Naive thymus-derived CD4-positive, alpha-beta T cell (primary cell): ENCODE results near the gene ARFGAP2. TPM values are rescaled to one million over a fixed set of nuclear protein-coding genes. Genes with fewer than 3 reads are reported as not detected.
A peak's percentile ranks its signal among the peaks of the same experiment; 100 is the strongest.

Source experiments
- ATAC-seq: fragments of 150-1000 bp; cut with Tn5 transposase; 2 replicates; pipeline ENCODE4 v1.10.0; 2021; ENCODE audit warnings: mild to moderate bottlenecking, moderate library complexity
- CTCF ChIA-PET: fragments of 350-600 bp; sonication (Branson Sonifier 250); formaldehyde crosslinking; loops from one replicate; lab custom pipeline; 2021; ENCODE audit warnings: antibody characterized with exemption; lab: Charles Lee
- POLR2A ChIA-PET: fragments of 350-600 bp; sonication (Branson Sonifier 250); formaldehyde crosslinking; loops from one replicate; lab custom pipeline; 2021; ENCODE audit warnings: antibody characterized with exemption, inconsistent platforms; lab: Charles Lee
- DNase-seq, 9 donors: peaks; one replicate each; pipeline versions ENCODE4 v3.0.0 to v3.0.0-alpha.2; 2020 to 2022; ENCODE audit warnings: mixed read lengths in 1 of 9
- H3K27ac ChIP-seq: one replicate; pipeline ENCODE4 v1.7.0; 2013; ENCODE audit warnings: mild to moderate bottlenecking, low read depth, low read length, moderate library complexity
- H3K27me3 ChIP-seq, 2 donors: one replicate each; pipeline ENCODE4 v1.7.0; 2013; ENCODE audit warnings: low read length in 2 of 2, mild to moderate bottlenecking in 2 of 2, moderate library complexity in 2 of 2; ENCODE audit not compliant: control insufficient read depth in 2 of 2, insufficient read depth in 2 of 2
- H3K36me3 ChIP-seq, 3 experiments: 1 replicate in 2 of 3; 2 replicates in 1 of 3; pipeline ENCODE4 v1.7.0; 2013; ENCODE audit warnings: low read length in 3 of 3, mild to moderate bottlenecking in 3 of 3, moderate library complexity in 1 of 3; ENCODE audit not compliant: insufficient read depth in 3 of 3, control insufficient read depth in 2 of 3
- H3K4me1 ChIP-seq, 2 donors: one replicate each; pipeline ENCODE4 v1.7.0; 2013; ENCODE audit warnings: low read length in 2 of 2, mild to moderate bottlenecking in 2 of 2, moderate library complexity in 1 of 2; ENCODE audit not compliant: control insufficient read depth in 2 of 2, insufficient read depth in 2 of 2
- H3K4me3 ChIP-seq: 2 replicates; pipeline ENCODE4 v1.7.0; 2013; ENCODE audit warnings: mild to moderate bottlenecking, low read length
- H3K9me3 ChIP-seq, 3 experiments: 1 replicate in 2 of 3; 2 replicates in 1 of 3; pipeline ENCODE4 v1.7.0; 2013; ENCODE audit warnings: low read length in 3 of 3; ENCODE audit not compliant: control insufficient read depth in 2 of 3
- H3K27ac Mint-ChIP-seq, 9 donors: one replicate each; pipeline ENCODE4 v1.8.0; 2020 to 2022; ENCODE audit warnings: mixed read lengths in 9 of 9, mild to moderate bottlenecking in 8 of 9, moderate library complexity in 5 of 9, inconsistent platforms in 2 of 9
- H3K27me3 Mint-ChIP-seq, 5 donors: one replicate each; pipeline ENCODE4 v1.8.0; 2021 to 2022; ENCODE audit warnings: mixed read lengths in 5 of 5, mild to moderate bottlenecking in 1 of 5
- H3K36me3 Mint-ChIP-seq, 5 donors: one replicate each; pipeline ENCODE4 v1.8.0; 2020 to 2022; ENCODE audit warnings: mixed read lengths in 5 of 5, mild to moderate bottlenecking in 3 of 5, inconsistent platforms in 1 of 5
- H3K4me1 Mint-ChIP-seq, 7 donors: one replicate each; pipeline ENCODE4 v1.8.0; 2020 to 2022; ENCODE audit warnings: mixed read lengths in 7 of 7, mild to moderate bottlenecking in 3 of 7, inconsistent platforms in 1 of 7
- H3K4me3 Mint-ChIP-seq, 10 donors: one replicate each; pipeline ENCODE4 v1.8.0; 2020 to 2022; ENCODE audit warnings: mild to moderate bottlenecking in 10 of 10, mixed read lengths in 10 of 10, moderate library complexity in 6 of 10, inconsistent platforms in 2 of 10
- H3K9me3 Mint-ChIP-seq, 11 donors: one replicate each; pipeline ENCODE4 v1.8.0; 2020 to 2022; ENCODE audit warnings: mixed read lengths in 11 of 11, mild to moderate bottlenecking in 4 of 11, inconsistent platforms in 1 of 11, moderate library complexity in 1 of 11
- intact Hi-C, 2 donors: fragments of 100-400 bp; cut with micrococcal nuclease; formaldehyde crosslinking; loops; one replicate each; pipeline ENCODE4 v1.15.1; 2023
- polyA plus RNA-seq, 2 donors: library from polyadenylated mRNA; unstranded; fragments of 300-500 nt; fragmentation: Illumina TruSeq; gene quantifications; one replicate each; pipeline ENCODE4 v1.2.3, GENCODE V29; 2021
- total RNA-seq, 6 experiments: library from RNA in 5 of 6; stranded (reverse) in 5 of 6; gene quantifications; 1 replicate in 5 of 6; 2 replicates in 1 of 6; pipeline ENCODE4 v1.2.3 and lab custom pipeline; 2021 to 2026

Gene ARFGAP2
- total and polyA plus RNA-seq, 7 experiments from 2014 or later, result 107 to 220 (median 145) TPM

GRCh38 chr11:47166368-47166767 is 10.3 kb downstream of the ARFGAP2 start:
- DNase-seq, result no peak
- Mint-ChIP-seq H3K4me3 (no peak overlapping the region), H3K9me3 (no peaks in the 10 kb centered on the region), H3K27ac (no peak overlapping the region), H3K27me3 (no peaks in the 10 kb centered on the region), H3K4me1 (peaks cover 0 to 8% (median 6%) of the 10 kb centered on the region in 7 donors), H3K36me3 (peaks cover 0 to 20% (median 5%) of the 10 kb centered on the region in 5 donors)
- no peak for ATAC-seq
- Histone ChIP-seq H3K4me3 (no peak overlapping the region), H3K9me3 (no peaks in the 10 kb centered on the region), H3K27ac (no peak overlapping the region), H3K4me1 (peaks cover 0 to 1% of the 10 kb centered on the region in 2 donors), H3K36me3 (peaks cover 19 to 95% (median 24%) of the 10 kb centered on the region in 3 experiments), H3K27me3 (no peaks in the 10 kb centered on the region)
- POLR2A ChIA-PET, result interaction anchor here (1.0 kb wide), 1 partner anchor 550 kb away, joined by 3 read pairs; the partner anchor contains the start of gene AGBL2
- CTCF ChIA-PET, result no interaction called here
- intact Hi-C loops, result no loop called here

- Histone ChIP-seq H3K27me3 (no peaks in the 10 kb centered on the region), H3K4me1 (peaks cover 0 to 6% of the 10 kb centered on the region in 2 donors), H3K27ac (no peak overlapping the region), H3K9me3 (no peaks in the 10 kb centered on the region), H3K4me3 (no peak overlapping the region), H3K36me3 (peaks cover 19 to 85% (median 24%) of the 10 kb centered on the region in 3 experiments)
- no peaks in the 10 kb centered on the region for H3K9me3 Mint-ChIP-seq
- DNase-seq (no peak), ATAC-seq (no peak)
- no peak overlapping the region for H3K27ac Mint-ChIP-seq
- H3K4me1 Mint-ChIP-seq, result peaks cover 0 to 4% (median 0%) of the 10 kb centered on the region in 7 donors
- POLR2A ChIA-PET, result interaction anchor here (0.6 to 1.1 kb wide), 3 partner anchors 11 to 317 kb away, joined by 3 to 4 read pairs (median 3); partner anchors contain the start of gene ARFGAP2
- intact Hi-C loops, result no loop called here
- no peaks in the 10 kb centered on the region for H3K27me3 Mint-ChIP-seq
- CTCF ChIA-PET, result no interaction called here
- no peak overlapping the region for H3K4me3 Mint-ChIP-seq
- peaks cover 0 to 19% (median 0%) of the 10 kb centered on the region in 5 donors for H3K36me3 Mint-ChIP-seq
Observed at GRCh38 chr11:47165253-47165840, 11.3 kb downstream of the ARFGAP2 start.

GRCh38 chr11:47164321-47164720 is 12.4 kb downstream of the ARFGAP2 start:
- ATAC-seq (no peak), DNase-seq (no peak)
- Histone ChIP-seq H3K27ac (no peak overlapping the region), H3K4me3 (no peak overlapping the region), H3K36me3 (peaks cover 19 to 76% (median 24%) of the 10 kb centered on the region in 3 experiments), H3K27me3 (no peaks in the 10 kb centered on the region), H3K4me1 (peaks cover 0 to 6% of the 10 kb centered on the region in 2 donors), H3K9me3 (no peaks in the 10 kb centered on the region)
- Mint-ChIP-seq H3K27me3 (no peaks in the 10 kb centered on the region), H3K36me3 (peaks cover 0 to 19% (median 0%) of the 10 kb centered on the region in 5 donors), H3K4me3 (no peak overlapping the region), H3K27ac (no peak overlapping the region), H3K9me3 (no peaks in the 10 kb centered on the region), H3K4me1 (peaks cover 0 to 4% (median 0%) of the 10 kb centered on the region in 7 donors)
- ChIA-PET CTCF (interaction anchor here (0.9 to 1.1 kb wide), 2 partner anchors 11 to 273 kb away, joined by 4 to 5 read pairs; no protein-coding TSS in a partner anchor), POLR2A (no interaction called here)
- intact Hi-C loops, result no loop called here

- H3K4me3 Mint-ChIP-seq, result no peak overlapping the region
- no peak overlapping the region for H3K27ac Mint-ChIP-seq
- H3K4me1 ChIP-seq, result peaks cover 0 to 6% of the 10 kb centered on the region in 2 donors
- ChIA-PET POLR2A (no interaction called here), CTCF (interaction anchor here (0.9 to 1.3 kb wide), 3 partner anchors 11 to 272 kb away, joined by 4 to 5 read pairs (median 4); no protein-coding TSS in a partner anchor)
- no peaks in the 10 kb centered on the region for H3K27me3 Mint-ChIP-seq
- intact Hi-C loops, result no loop called here
- ATAC-seq (no peak), DNase-seq (no peak)
- H3K27me3 ChIP-seq, result no peaks in the 10 kb centered on the region
- H3K9me3 Mint-ChIP-seq, result no peaks in the 10 kb centered on the region
- H3K9me3 ChIP-seq, result no peaks in the 10 kb centered on the region
- H3K4me3 ChIP-seq, result no peak overlapping the region
- peaks cover 0 to 19% (median 0%) of the 10 kb centered on the region in 5 donors for H3K36me3 Mint-ChIP-seq
- H3K4me1 Mint-ChIP-seq, result peaks cover 0 to 4% (median 0%) of the 10 kb centered on the region in 7 donors
- H3K36me3 ChIP-seq, result peaks cover 19 to 72% (median 24%) of the 10 kb centered on the region in 3 experiments
- H3K27ac ChIP-seq, result no peak overlapping the region
Observed at GRCh38 chr11:47163898-47164297, 12.8 kb downstream of the ARFGAP2 start.

GRCh38 chr11:47163193-47163592 is 13.5 kb downstream of the ARFGAP2 start:
- H3K36me3 ChIP-seq, result peaks cover 13 to 65% (median 23%) of the 10 kb centered on the region in 3 experiments
- ChIA-PET POLR2A (interaction anchor here (0.6 to 1.3 kb wide), 6 partner anchors 9 to 57 kb away, joined by 3 to 8 read pairs (median 4); no protein-coding TSS in a partner anchor), CTCF (interaction anchor here (0.6 to 1.6 kb wide), 9 partner anchors 9 to 673 kb away, joined by 3 to 24 read pairs (median 4); no protein-coding TSS in a partner anchor)
- Mint-ChIP-seq H3K27ac (peak overlapping the region in 1 of 9 donors; percentile 66), H3K4me3 (no peak overlapping the region), H3K4me1 (peaks cover 0 to 4% (median 0%) of the 10 kb centered on the region in 7 donors), H3K36me3 (peaks cover 0 to 18% (median 0%) of the 10 kb centered on the region in 5 donors), H3K27me3 (no peaks in the 10 kb centered on the region), H3K9me3 (no peaks in the 10 kb centered on the region)
- no peaks in the 10 kb centered on the region for H3K27me3 ChIP-seq
- H3K4me1 ChIP-seq, result peaks cover 0 to 6% of the 10 kb centered on the region in 2 donors
- intact Hi-C loops, result no loop called here
- DNase-seq (no peak), ATAC-seq (no peak)
- no peak overlapping the region for H3K27ac ChIP-seq
- no peaks in the 10 kb centered on the region for H3K9me3 ChIP-seq
- H3K4me3 ChIP-seq, result no peak overlapping the region

- H3K36me3 Mint-ChIP-seq, result peaks cover 0 to 15% (median 0%) of the 10 kb centered on the region in 5 donors
- H3K36me3 ChIP-seq, result peaks cover 6 to 57% (median 15%) of the 10 kb centered on the region in 3 experiments
- DNase-seq, result no peak
- peak overlapping the region in 1 of 9 donors; percentile 51 for H3K27ac Mint-ChIP-seq
- ChIA-PET CTCF (interaction anchor here (0.6 to 1.6 kb wide), 10 partner anchors 8 to 613 kb away, joined by 3 to 24 read pairs (median 4); partner anchors contain the start of gene CKAP5), POLR2A (interaction anchor here (0.6 to 1.3 kb wide), 4 partner anchors 8 to 58 kb away, joined by 3 to 8 read pairs (median 4); no protein-coding TSS in a partner anchor)
- no peaks in the 10 kb centered on the region for H3K9me3 Mint-ChIP-seq
- no peaks in the 10 kb centered on the region for H3K27me3 Mint-ChIP-seq
- no peak overlapping the region for H3K4me3 ChIP-seq
- no peak overlapping the region for H3K4me3 Mint-ChIP-seq
- peaks cover 0 to 6% of the 10 kb centered on the region in 2 donors for H3K4me1 ChIP-seq
- H3K4me1 Mint-ChIP-seq, result peaks cover 0 to 5% (median 0%) of the 10 kb centered on the region in 7 donors
- intact Hi-C loops, result no loop called here
- no peak overlapping the region for H3K27ac ChIP-seq
- no peaks in the 10 kb centered on the region for H3K27me3 ChIP-seq
- no peak for ATAC-seq
- no peaks in the 10 kb centered on the region for H3K9me3 ChIP-seq
Observed at GRCh38 chr11:47162426-47162825, 14.3 kb downstream of the ARFGAP2 start.
